Measurements from ENCODE around the gene ATP2B2. TPM values are rescaled to one million over a fixed set of nuclear protein-coding genes. Genes with fewer than 3 reads are reported as not detected.

Gene ATP2B2
- total RNA-seq, 1 donor from 2014 or later, result not detected

- no peak for TF ChIP-seq CTCF (IDR thresholded peaks at IDR 0.05; ENCODE audit: insufficient read depth, low read length, poor library complexity, severe bottlenecking)
- H3K36me3 ChIP-seq (ENCODE audit: control insufficient read depth, insufficient read depth, low read length), result no peaks in the 10 kb centered on the region
- H3K4me3 ChIP-seq (ENCODE audit: low read depth, low read length), result no peak overlapping the region
- H3K27me3 ChIP-seq (ENCODE audit: control insufficient read depth, insufficient read depth, low read length), result peaks cover 21% of the 10 kb centered on the region
- no peak for DNase-seq (ENCODE audit: low read depth)
Measured at GRCh38 chr3:10375296-10376053, 129.9 kb downstream of the ATP2B2 start.

GRCh38 chr3:10374311-10374710 is 131.1 kb downstream of the ATP2B2 start:
- DNase-seq (ENCODE audit: low read depth), result no peak
- Histone ChIP-seq H3K36me3 (ENCODE audit: control insufficient read depth, insufficient read depth, low read length) (no peaks in the 10 kb centered on the region), H3K4me3 (ENCODE audit: low read depth, low read length) (no peak overlapping the region), H3K27me3 (ENCODE audit: control insufficient read depth, insufficient read depth, low read length) (peaks cover 14% of the 10 kb centered on the region)
- no peak for TF ChIP-seq CTCF (IDR thresholded peaks at IDR 0.05; ENCODE audit: insufficient read depth, low read length, poor library complexity, severe bottlenecking)

DNA sequence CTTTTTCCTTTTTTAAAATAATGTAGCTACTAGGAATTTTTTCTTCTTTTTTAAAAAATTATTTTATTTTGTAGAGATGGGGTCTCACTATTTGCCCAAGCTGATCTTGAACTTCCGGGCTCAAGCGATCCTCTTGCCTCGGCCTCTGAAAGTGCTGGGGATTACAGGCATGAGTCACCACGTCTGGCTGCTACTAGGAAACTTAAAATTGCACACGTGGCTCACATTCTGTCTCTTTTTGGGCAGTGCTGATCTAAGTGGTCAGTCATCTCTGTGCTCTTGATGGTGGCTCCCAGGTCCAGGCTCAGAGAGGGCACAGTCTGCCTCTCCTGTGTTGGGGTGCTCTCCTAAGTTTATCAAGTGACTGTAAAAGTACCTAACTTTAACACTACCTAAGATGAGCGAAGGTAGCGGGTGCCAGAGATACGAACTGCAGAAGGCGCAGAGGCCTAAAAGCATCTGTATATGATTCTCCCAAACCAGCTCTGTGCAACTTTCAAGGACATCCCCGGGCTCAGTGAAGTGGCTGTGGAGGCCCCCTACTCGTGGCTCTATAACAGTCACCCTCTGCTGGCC is 131.6 kb downstream of the ATP2B2 start:
- no peaks in the 10 kb centered on the region for H3K36me3 ChIP-seq (ENCODE audit: control insufficient read depth, insufficient read depth, low read length)
- H3K27me3 ChIP-seq (ENCODE audit: control insufficient read depth, insufficient read depth, low read length), result peaks cover 12% of the 10 kb centered on the region
- no peak for TF ChIP-seq CTCF (IDR thresholded peaks at IDR 0.05; ENCODE audit: insufficient read depth, low read length, poor library complexity, severe bottlenecking)
- no peak overlapping the region for H3K4me3 ChIP-seq (ENCODE audit: low read depth, low read length)
- DNase-seq (ENCODE audit: low read depth), result no peak

GRCh38 chr3:10371789-10372188 is 133.6 kb downstream of the ATP2B2 start:
- TF ChIP-seq CTCF (IDR thresholded peaks at IDR 0.05; ENCODE audit: insufficient read depth, low read length, poor library complexity, severe bottlenecking), result no peak
- DNase-seq (ENCODE audit: low read depth), result no peak
- H3K27me3 ChIP-seq (ENCODE audit: control insufficient read depth, insufficient read depth, low read length), result peaks cover 5% of the 10 kb centered on the region
- H3K36me3 ChIP-seq (ENCODE audit: control insufficient read depth, insufficient read depth, low read length), result no peaks in the 10 kb centered on the region
- H3K4me3 ChIP-seq (ENCODE audit: low read depth, low read length), result no peak overlapping the region

DNA sequence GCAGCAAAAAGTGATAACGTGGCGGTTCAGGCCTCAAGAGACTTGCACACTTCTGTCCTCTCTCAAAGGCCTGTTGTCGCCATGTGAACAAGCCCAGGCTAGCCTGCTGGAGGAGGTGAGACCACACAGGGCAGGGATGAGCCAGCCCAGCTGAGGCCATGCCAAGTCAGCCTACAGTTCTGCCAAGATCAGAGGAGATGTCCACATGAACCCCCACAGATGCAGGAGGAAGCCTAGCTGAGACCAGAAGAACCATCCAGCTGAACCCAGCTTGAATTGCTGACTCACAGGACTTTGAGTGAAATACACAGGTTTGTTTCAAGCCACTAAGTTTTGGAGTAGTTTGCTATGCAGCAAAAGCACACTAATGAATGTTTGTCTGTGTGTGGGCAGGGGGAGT is 134.2 kb downstream of the ATP2B2 start:
- H3K36me3 ChIP-seq (ENCODE audit: control insufficient read depth, insufficient read depth, low read length), result no peaks in the 10 kb centered on the region
- no peak for DNase-seq (ENCODE audit: low read depth)
- H3K4me3 ChIP-seq (ENCODE audit: low read depth, low read length), result no peak overlapping the region
- H3K27me3 ChIP-seq (ENCODE audit: control insufficient read depth, insufficient read depth, low read length), result peaks cover 1% of the 10 kb centered on the region
- TF ChIP-seq CTCF (IDR thresholded peaks at IDR 0.05; ENCODE audit: insufficient read depth, low read length, poor library complexity, severe bottlenecking), result no peak
